Measurements from ENCODE around the gene MEF2A.

DNA sequence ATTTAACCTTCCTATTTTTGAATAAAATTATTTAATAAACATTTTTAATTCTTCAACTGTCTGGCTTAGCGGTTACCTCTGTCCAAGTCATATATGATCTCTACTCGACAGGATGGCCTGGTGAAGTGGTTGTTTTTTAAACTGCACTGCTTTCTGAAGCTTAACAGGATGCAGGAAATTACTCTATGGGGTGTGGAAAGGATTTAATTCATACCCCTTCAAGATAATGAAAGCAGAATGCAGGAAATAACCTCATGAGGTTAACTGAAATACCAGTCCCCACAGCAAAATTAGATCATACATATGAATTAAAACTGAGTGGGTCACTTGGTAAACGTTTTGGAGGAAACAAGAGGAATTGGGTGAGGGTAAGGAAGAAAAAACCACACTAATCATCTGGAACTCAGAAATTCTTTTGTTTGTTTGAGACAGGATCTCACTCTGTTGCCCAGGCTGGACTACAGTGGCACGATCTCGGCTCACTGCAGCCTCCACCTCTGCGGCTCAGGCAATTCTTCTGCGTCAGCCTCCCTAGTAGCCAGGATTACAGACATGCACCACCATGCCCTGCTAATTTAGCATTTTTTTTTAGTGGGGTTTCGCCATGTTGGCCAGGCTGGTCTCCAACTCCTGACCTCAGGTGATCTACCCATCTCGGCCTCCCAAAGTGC lies 117.4 kb downstream of the MEF2A start:
- TF ChIP-seq, protein P1, sequence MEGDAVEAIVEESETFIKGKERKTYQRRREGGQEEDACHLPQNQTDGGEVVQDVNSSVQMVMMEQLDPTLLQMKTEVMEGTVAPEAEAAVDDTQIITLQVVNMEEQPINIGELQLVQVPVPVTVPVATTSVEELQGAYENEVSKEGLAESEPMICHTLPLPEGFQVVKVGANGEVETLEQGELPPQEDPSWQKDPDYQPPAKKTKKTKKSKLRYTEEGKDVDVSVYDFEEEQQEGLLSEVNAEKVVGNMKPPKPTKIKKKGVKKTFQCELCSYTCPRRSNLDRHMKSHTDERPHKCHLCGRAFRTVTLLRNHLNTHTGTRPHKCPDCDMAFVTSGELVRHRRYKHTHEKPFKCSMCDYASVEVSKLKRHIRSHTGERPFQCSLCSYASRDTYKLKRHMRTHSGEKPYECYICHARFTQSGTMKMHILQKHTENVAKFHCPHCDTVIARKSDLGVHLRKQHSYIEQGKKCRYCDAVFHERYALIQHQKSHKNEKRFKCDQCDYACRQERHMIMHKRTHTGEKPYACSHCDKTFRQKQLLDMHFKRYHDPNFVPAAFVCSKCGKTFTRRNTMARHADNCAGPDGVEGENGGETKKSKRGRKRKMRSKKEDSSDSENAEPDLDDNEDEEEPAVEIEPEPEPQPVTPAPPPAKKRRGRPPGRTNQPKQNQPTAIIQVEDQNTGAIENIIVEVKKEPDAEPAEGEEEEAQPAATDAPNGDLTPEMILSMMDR (conservative IDR thresholded peaks at IDR 0.05): no peak
- TF ChIP-seq ZFX (IDR thresholded peaks at IDR 0.05): no peak

All from C4-2B (cell line).